Measurements from ENCODE around the gene SLC5A2.

Gene SLC5A2

GRCh38 chr16:31474173-31474714, 8.7 kb upstream of the SLC5A2 start:
- TF ChIP-seq, protein P1, sequence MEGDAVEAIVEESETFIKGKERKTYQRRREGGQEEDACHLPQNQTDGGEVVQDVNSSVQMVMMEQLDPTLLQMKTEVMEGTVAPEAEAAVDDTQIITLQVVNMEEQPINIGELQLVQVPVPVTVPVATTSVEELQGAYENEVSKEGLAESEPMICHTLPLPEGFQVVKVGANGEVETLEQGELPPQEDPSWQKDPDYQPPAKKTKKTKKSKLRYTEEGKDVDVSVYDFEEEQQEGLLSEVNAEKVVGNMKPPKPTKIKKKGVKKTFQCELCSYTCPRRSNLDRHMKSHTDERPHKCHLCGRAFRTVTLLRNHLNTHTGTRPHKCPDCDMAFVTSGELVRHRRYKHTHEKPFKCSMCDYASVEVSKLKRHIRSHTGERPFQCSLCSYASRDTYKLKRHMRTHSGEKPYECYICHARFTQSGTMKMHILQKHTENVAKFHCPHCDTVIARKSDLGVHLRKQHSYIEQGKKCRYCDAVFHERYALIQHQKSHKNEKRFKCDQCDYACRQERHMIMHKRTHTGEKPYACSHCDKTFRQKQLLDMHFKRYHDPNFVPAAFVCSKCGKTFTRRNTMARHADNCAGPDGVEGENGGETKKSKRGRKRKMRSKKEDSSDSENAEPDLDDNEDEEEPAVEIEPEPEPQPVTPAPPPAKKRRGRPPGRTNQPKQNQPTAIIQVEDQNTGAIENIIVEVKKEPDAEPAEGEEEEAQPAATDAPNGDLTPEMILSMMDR (conservative IDR thresholded peaks at IDR 0.05; ENCODE audit: low read depth, low read length): peak; percentile 22
- peak; percentile 71 for DNase-seq (ENCODE audit: low read depth)
- H3K4me3 ChIP-seq (ENCODE audit: low read depth, low read length): no peak overlapping the region

DNA sequence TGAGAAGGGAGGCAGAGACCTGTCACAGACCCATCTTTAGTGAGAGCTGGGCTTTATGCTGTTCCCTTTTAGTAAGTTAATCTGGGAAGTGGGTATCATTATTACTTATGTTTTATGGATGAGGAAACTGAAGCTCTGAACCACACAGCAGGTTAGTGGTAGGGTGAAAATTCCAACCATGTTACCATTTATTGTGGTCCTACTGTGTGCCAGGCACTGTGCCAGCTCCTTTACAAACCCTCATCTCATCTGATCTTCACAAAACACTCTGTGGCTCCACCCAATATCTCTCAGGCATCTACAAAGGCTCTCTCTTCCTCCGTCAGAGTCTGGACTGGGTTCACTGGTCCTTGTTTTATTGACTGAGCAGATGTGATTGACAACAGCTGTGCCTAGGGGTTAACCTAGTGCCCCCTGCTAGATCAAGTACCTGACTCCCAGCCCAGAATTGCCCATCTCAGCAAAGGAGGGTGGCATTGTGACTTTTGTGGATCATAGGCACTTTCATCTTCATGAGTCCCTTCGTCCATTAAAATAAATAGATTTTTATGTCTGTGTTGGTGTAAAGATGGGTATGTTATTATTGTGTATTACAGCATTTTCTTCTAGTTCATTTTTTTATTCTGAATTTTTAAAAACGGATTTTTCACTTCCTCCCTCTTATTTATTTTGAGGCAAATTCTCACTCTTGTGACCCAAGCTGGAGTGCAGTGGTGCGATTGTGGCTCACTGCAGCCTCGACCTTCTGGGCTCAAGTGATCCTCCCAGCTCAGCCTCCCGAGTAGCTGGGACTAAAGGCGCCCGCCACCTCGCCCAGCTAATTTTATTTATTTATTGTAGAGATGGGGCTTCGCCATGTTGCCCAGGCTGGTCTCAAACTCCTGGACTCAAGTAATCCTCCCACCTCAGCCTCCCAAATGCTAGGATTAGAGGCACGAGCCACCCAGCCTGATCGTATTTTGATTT, 7.9 kb upstream of the SLC5A2 start:
- DNase-seq (ENCODE audit: low read depth): no peak
- H3K4me3 ChIP-seq (ENCODE audit: low read depth, low read length): no peak overlapping the region
- TF ChIP-seq, protein P1 (conservative IDR thresholded peaks at IDR 0.05; ENCODE audit: low read depth, low read length): no peak

GRCh38 chr16:31475946-31476302, 7.0 kb upstream of the SLC5A2 start:
- no peak overlapping the region for H3K4me3 ChIP-seq (ENCODE audit: low read depth, low read length)
- DNase-seq (ENCODE audit: low read depth): no peak
- TF ChIP-seq, protein P1 (conservative IDR thresholded peaks at IDR 0.05; ENCODE audit: low read depth, low read length): no peak

- TF ChIP-seq, protein P1 (conservative IDR thresholded peaks at IDR 0.05; ENCODE audit: low read depth, low read length): no peak
- DNase-seq (ENCODE audit: low read depth): no peak
- H3K4me3 ChIP-seq (ENCODE audit: low read depth, low read length): no peak overlapping the region
Observed at GRCh38 chr16:31476303-31477219, 6.4 kb upstream of the SLC5A2 start.

- TF ChIP-seq, protein P1 (conservative IDR thresholded peaks at IDR 0.05; ENCODE audit: low read depth, low read length): no peak
- no peak overlapping the region for H3K4me3 ChIP-seq (ENCODE audit: low read depth, low read length)
- DNase-seq (ENCODE audit: low read depth): no peak
Observed at GRCh38 chr16:31477220-31478216, 5.4 kb upstream of the SLC5A2 start.

DNA sequence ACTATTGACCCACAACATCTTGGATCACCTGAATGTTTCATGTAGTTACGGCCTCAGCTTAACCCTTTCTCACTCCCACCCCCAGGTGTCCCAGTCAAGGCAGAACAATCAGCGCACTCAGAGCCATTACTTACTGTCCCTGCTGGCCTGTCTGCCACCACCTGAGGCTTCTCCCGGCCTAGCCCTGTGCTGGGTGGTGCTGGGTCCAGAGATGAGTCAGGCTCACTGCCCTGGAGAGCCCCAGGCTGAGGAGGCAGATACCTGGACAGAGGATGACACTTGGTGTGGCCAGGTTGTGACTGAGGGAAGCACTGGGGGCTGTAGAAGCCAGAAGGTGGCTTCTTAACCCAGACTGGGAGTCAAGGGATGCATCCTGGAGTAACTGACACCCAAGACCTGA, 4.0 kb upstream of the SLC5A2 start:
- no peak for DNase-seq (ENCODE audit: low read depth)
- H3K4me3 ChIP-seq (ENCODE audit: low read depth, low read length): no peak overlapping the region
- TF ChIP-seq, protein P1 (conservative IDR thresholded peaks at IDR 0.05; ENCODE audit: low read depth, low read length): no peak

Data from choroid plexus epithelial cell (primary cell).